HG03064 (cell line): Measurements from ENCODE around the gene SLC12A6.
"Not testable (repeated sequence)": the region's sequence is repeated elsewhere in the genome, so short reads cannot be mapped to it uniquely, and the experiment has no call there.

Source experiments
- ATAC-seq: cut with Tn5 transposase; IDR thresholded peaks from one replicate; pipeline ENCODE4 v1.9.1; 2021; ENCODE audit warnings: low read depth; ENCODE audit not compliant: unreplicated experiment

The SLC12A6 gene

DNA sequence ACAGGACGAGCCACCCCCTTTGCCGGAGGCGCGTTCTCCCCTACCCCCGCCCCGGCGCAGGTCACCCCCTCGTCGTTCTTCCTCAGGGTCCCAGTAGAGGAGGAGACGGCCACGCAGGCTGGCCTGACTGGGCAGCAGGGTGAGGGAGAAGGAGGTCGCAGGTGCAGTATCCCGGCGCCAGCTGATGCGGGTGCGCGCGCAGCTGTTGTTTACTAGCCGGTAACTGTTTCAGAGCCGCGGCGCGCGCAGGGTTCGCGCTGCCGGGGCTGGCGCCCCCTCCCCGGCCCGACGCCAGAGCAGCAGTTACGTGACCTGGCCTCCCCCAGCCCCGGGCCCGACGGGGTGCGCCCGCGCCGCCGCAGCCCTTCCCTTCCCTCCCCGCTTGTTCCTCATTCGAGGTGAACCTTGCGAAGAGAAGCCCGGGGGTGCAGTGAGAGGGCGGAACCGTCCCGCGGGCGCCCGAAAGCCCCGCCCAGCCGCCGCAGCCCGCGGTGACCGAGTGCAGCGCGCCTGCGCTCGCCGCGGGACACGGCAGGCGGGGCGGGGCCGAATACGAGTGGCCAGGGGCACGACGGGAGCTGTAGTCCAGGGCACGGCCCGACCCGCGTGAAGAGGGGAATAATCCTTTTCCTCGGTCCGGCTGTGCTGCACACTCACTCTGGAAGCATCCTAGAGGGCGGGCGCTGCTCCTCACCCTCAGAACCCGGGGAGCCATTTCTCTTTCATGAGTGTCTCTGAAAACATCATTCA is at the start of gene SLC12A6:
Gene SLC12A6, minus strand, starts transcription at position 225 of the 750 bp plus-strand sequence. CDS start 1,101 bp downstream, outside the sequence.
- ATAC-seq, result peak; percentile 60

DNA sequence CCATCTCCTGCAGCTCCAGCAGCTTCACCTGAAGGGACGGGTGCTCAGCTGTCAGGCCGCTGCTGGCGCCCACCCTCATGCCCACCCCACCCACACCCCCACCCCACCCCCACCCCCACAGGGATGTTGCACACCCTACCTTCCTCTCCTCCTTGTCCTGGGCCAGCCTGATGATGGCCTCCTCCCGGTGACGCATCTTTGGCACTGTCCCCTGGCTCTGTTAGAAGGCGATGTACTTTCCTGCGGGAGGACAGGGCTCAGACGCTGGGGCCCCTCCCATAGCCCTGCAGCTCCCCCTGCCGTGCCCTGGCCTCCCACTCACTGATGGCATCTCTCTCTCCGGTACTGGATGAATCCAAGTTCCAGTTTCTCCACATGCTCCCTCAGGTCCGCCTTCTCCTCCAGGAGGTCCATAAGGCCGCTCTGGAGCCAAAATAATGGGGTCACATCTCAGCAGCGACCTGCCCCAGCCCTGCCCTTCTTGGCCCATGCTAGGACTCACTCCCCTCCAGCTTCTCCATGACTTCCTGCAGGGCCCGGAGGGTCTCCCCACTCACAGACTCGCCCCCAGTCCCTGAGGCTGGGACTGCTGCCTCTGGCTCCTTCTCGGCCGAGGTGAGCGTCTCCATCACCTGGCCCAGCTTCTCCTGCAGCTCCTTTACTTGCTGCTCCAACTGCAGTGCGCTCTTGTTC is 44.4 kb upstream of the SLC12A6 start:
- ATAC-seq, result not testable (repeated sequence)

DNA sequence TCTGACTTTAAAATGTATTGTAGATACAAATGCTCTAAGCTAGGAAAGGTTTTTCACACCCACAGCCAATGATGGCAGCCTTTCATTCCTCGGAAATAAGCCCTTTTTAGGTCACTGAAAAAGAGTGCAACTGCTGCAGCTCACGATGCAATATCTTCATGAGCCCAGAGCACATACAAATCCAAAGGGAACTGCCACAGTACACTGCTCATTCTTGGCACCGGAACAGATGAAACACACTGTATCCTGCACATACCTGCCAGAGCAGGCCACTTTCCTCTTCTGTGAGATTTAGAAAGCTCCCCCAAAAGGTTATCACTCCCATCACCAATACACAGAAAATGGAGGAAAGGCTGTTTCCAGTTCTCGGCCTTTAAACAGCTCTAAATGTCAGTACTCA is 42.9 kb upstream of the SLC12A6 start:
- ATAC-seq, result not testable (repeated sequence)

DNA sequence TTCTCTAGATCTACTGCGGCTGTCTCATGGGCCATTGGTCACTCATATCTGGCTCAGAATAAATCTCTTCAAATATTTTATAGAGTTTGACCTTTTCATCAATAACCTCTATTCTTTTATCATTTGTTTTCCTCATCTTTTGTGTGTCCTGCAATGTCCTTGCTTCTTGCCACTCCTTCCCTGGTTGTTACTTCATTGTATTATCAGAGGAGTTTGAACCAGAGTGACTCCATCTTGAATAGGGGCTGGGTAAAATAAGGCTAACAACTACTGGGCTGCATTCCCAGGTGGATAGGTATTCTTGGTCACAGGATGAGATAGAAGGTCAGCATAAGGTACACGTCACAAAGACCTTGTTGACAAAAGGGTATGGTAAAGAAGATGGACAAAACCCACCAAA is 39.3 kb upstream of the SLC12A6 start:
- no peak for ATAC-seq

DNA sequence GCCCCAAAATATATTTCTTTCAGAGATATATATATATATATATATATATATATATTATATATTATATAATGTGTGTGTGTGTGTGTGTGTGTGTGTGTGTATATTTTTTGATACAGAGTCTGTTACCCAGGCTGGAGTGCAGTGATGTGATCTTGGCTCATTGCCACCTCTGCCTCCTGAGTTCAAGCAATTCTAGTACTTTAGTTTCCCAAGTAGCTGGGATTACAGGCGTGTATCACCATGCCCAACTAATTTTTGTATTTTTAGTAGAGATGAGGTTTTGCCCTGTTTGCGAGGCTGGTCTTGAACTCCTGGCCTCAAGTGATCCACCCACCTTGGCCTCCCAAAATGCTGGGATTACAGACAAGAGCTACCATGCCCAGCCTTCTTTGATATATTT is 38.0 kb upstream of the SLC12A6 start:
- not testable (repeated sequence) for ATAC-seq

DNA sequence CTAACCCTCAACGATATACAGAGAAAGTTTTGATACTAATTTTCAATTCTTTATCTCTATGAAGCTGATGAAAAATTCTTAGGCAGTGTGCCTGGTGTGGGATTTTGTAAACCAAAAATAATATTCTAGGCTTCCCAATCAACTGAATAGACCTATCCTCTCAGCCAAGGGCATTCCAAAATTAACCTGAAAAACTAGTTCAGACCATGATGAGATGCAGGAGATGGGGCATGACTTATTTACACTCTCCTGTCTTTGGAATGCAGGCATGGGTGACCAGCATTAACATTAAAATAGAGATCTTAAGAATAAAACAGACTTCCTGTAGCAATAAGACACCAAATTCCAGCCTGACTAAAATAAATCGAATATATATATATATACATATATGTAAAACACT is 37.2 kb upstream of the SLC12A6 start:
- ATAC-seq, result no peak

DNA sequence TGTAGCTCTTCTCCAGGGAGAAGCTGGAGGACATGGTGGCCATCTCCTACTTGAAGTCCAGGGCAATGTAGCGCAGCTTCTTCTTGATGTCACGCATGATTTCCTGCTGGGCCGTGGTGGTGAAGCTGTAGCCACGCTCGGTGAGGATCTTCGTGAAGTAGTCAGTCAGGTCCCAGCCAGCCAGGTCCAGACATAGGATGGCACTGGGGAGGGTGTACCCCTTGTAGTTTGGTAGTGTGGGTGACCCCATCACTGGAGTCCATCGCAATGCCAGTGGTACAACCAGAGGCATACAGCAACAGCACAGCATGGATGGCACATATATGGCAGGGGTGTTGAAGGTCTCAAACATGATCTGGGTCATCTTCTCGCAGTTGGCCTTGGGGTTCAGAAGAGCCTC is 36.4 kb upstream of the SLC12A6 start:
- no peak for ATAC-seq

DNA sequence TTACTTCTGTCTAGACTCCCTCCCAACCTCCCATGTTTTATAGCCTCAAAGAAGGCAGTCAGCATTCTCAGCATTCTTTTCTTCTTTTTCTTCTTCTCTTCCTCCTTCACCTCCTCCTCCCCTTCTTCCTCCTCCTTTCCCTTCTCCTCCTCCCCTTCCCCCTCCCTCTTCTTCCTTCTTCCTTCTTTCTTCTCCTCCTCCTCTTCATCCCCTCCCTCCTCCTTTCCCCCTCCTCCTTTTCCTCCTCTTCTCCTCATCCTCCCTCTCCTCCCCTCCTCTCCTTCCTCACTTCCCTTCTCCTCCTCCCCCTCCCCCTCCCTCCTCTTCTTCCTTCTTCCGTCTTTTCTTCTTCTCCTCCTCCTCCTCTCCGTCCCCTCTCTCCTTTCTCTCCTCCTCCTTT is 33.1 kb upstream of the SLC12A6 start:
- no peak for ATAC-seq

DNA sequence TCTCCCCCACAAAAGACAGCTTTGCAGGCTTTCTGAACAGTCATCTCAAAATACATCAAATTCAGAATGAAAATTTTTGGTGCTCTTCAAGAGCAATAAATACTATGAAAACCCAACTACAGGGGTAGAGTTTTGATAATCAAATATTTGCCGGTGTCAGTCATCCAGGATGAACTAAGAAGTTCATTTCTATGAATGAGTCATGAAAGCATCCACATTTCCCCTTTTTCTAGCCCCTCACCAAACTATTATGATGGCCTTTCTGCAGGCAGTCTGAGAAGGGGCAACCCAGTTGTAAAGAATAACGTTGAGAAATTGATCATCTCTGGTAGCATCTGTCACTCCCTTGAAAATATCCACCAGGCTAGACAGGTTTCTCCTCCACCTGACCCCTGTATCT is 32.5 kb upstream of the SLC12A6 start:
- no peak for ATAC-seq

DNA sequence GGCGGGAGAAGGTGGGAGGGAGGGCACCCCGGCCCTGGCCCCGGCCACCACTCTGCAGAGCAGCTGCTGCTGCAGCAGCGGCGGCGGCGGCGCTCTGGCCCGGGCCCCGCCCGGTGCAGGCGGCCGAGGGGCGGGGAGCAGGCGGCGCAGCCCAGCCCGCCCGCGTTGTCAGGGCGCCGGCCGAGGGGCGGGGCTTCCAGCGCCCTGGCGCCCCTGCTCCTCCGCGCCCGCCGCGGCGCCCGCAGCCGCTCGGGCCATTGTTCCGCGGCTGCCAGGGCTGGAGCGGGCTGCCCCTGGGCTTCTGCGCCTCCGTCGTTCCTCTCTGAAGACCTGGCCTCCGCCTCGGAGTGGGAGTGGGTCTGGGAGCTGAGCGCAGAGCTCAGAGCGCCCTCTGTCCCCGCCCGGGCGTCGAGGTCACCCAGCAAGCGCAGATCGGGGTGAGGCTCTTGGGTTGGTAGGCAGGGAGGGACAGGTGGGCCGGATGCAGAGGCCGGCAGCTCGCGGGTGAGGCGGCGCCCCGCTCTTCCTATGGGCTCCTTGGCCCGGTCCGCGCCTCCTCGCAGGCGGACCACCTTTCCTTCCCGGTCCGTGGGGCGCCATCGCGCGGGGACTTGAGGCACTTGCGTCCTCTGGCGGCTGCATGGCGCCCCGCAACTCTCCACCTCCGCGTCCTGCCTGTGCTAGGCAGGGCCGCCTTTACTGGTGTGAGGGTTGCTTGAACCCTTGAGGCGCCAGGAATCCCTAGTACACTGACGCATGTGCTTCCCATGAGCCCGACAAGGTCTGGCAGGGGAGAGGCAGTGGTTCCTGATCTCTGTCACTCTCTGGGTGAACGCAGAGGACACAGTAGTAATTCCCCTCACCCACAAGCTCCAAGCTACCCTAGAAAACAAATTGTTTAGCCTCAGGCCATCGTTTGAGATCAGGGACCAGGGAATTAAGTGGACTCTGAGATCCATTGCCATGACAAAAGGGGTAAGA is 29.8 kb upstream of the SLC12A6 start, which contains the start of gene LPCAT4:
Gene LPCAT4, minus strand, starts transcription at position 96 of the 981 bp plus-strand sequence. CDS start 96 bp downstream, outside the sequence.
- peak; percentile 75 for ATAC-seq

DNA sequence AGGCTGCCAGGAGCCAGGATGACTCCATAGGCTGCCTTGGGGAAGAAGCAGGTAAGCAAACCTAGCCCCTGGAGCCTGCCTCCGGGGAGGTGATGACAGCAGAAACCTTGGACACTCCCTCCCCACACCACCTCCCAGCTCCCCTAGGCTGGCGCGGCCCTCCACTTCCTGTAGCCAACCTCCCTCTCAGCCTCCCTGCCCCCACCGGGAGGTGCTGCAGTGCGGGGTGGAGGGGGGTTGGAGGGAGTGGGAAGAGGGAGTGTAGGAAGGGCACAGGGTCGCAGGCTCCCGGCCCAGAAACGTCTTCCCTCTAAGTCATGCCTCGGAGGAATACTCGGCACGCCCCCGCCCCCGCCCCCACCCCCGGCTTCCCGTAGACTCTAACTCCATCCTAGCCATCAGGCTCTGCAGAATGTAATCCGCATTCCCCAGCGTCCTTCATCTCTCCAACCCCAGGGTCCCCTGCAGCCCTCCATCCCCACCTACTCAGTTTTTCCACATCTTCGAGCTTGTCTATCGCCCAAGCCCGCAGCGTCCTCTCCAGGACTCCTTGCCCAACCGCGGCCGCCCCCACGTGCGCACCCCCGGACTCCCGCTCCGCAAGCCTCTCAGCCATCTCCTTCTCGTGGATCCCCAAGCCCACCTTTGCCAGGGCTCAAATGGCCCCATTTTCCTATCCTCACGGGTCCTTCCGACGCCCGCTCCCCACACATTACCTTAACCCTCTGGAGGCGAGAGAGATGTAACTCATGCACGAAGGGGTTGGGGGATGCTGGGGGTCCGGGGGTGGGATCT is 28.9 kb upstream of the SLC12A6 start:
- no peak for ATAC-seq

DNA sequence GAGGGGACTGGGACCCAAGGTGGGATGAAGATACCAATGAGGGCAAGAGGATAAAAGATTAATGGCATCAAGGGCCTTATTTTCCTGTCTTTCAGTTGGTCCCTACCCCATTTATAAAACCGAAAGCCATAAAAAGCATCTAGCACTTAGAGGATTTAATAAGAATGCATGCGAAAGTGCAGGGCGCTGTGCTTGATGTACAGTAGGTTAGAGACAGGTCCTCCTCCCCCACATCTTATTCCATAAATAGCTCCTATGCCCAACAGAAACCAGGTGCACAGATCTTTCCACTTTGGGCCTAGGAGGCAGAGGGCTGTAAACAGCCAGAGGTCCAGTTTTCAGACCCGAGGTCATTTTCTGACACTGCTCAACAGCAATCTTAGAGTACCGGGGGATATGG is 28.3 kb upstream of the SLC12A6 start:
- no peak for ATAC-seq

DNA sequence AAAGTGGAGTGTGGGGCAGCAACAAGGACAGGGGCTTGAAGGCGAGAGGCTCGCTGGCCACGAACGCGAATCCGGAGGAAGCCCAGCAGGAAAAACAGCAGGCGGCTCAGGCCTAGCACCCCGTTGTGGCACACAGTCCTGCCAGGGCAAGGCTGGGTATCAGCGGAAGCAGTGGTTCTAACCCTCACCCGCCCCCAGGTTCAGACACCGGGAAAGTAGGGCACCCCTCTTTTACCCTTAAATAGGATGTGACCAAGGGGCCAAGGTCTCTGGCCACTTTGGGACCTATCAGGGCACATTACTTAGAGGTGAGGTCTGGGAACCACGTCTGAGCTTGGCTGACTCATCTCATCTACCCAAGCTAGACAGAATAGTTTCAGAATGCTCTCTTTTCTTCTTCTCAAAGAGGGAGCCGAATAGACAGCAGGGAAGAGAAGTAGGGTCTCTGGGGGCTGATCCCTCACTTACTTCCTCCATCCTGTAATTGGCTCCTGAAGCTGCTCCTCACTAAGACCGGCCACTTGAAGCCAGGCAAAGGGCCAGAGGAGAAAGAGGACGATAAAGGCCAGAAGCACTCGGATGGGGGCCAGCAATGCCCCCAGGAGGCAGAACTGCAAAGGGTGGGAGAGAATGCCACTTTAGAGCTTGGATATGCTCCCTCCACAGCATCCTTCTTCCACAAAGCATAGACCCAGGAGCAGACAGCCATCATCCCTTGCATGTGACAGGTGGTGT is 27.7 kb upstream of the SLC12A6 start:
- no peak for ATAC-seq

DNA sequence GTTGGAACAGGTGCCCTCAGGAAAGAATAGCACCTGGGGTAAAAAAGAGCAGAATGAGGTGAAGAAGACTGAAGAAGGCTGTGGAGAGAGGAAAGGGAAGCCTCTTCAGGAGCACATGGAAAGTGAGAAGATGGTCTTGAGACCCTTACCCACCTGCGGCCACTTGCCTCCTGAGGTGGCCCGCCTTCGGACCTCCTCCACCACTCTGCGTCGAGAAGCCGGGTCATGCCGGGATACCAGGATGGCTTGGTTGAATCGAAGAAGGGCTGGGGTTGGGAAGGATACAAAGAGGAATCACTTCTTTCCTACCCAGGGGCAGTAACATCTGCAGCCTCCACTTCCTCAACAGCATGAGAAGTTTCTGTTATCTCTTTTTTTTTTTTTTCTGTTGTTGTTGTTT is 26.5 kb upstream of the SLC12A6 start:
- no peak for ATAC-seq

DNA sequence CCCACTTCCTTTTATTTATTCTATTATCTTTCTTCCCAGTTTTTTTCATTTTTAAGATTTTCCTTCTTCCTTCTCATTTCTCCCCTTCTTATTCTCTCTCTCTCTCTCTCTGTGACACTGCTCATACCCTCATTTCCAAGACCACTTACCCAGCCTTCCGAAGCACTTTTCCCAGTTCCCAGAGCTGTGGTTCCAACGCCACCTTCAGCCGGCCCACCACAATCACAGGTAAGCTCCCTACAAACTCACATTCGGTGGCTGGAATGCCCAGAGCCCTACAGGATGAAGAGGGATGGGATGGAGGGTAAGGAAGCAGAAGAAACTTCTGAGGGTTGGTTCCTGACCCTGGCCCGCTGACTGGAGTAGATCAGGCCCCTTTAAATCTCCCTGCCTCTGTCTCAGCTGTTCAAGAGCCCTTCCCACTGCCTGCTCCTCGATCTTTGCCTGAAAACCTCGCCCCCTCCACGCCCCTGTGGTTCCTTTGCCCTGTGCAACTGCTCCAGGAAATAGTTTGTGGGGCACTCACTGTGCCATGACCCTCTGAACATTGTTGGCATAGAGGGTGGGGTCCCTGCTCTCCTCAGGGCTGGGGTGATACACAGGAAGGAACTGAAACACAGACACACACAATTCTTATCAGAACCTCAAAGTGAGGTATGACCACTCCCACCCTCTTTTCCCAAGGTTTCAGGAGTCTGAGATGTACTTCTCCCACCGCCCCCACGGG is 24.6 kb upstream of the SLC12A6 start:
- ATAC-seq, result no peak

DNA sequence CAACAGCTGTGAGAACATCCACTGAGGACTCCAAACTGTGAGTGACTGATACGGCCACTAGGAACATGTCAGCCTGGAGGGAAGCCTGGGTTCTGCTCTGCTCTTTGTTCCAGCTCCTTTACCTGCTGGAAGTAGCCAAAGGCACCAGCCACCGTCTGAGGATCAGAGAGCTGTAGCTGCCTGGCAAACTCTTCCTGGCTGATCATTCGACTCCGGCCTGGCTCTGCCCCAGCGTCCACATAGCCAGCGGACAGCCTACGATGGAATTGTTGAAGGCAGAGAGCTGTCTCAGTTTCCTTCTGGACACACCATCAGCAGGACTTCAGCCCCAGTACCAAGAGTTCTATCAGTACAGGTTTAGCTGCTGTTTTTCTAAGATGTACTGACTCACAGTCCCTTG is 23.7 kb upstream of the SLC12A6 start:
- ATAC-seq, result no peak

DNA sequence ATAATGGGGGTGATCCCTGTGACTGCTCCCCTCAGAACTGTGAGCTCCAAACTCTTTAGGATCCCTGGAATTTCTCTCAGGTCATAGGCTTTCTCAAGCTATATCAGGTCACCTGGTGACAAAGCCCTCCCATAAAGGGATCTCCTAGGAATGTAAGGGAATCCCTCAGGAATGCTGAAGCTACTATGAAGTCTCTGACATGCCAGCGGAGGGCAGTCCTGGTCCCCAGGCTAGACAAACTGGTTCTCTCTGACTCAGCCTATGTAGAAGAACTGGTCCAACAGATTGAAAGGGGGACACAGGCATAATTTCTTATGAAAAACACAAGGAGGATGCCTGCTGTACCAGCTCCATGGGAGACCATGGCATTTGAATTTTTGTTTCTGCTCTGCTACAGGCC is 22.7 kb upstream of the SLC12A6 start:
- no peak for ATAC-seq

DNA sequence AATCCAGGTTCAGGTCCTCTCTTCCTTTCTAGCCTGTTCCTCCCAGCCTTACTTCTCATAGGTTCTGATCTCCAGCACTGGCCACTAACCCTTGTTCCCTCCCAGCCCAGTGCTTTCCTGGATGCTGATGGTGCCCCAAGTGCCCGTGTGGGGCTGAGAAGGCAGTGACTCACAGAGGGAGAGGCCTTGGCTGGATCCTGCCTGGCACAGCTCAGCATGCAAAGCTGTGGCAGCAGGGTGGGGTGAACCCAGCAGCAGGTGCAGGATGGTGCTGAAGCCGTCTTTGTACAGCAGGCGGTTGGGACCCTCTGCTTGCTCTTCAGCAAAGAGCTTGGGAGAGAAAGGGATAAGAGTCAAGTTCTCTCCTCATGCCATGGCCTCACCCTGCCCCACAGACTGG is 21.8 kb upstream of the SLC12A6 start:
- no peak for ATAC-seq

DNA sequence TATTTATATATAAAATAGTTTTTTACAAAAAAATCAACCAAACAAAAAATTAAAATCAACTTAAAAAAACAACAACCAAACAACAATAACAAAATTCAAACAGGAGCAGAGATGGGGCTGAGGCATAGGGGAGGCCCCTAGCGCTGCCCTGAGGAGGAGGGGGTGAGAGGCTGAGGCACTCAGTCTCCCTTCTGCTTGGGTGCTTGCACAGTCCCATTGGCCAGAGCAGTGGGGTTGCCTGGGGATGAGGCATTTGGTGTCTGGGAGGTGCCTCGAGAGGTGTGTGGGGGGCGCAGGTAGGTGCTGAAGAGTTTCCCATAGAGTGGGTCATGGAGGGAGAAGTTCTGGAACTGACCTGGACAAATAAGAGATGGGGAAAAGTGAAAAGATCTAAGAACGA is 21.4 kb upstream of the SLC12A6 start:
- ATAC-seq, result no peak
